Gastrocnemius medialis (tissue), 4 donors: ENCODE data around the gene FGF22. TPM values are rescaled to one million over a fixed set of nuclear protein-coding genes. Genes with fewer than 3 reads are reported as not detected.
"Not testable (repeated sequence)": the region's sequence is repeated elsewhere in the genome, so short reads cannot be mapped to it uniquely, and the experiment has no call there.

Experiments
- ATAC-seq, 2 donors: fragments of 150-250 bp; one replicate each; pipeline ENCODE4 v1.9.1; 2016
- DNase-seq, 2 donors: peaks; one replicate each; pipeline ENCODE4 v3.0.0-alpha.2; 2019
- H3K27ac ChIP-seq, 4 donors: fragments of 200-600 bp; sonication (generic); 1 replicate in 1 of 4; 2 replicates in 3 of 4; pipeline ENCODE4 v1.5.1; 2016 to 2018; ENCODE audit warnings: mild to moderate bottlenecking in 2 of 4, moderate library complexity in 1 of 4
- H3K27me3 ChIP-seq, 3 donors: fragments of 200-600 bp; sonication (generic) in 2 of 3; 1 replicate in 1 of 3; 2 replicates in 2 of 3; pipeline versions ENCODE4 v1.5.1 to v1.6.0; 2016 to 2019; ENCODE audit warnings: mild to moderate bottlenecking in 1 of 3, moderate library complexity in 1 of 3
- H3K36me3 ChIP-seq, 2 donors: fragments of 200-600 bp; sonication (generic) in 1 of 2; one replicate each; pipeline ENCODE4 v1.5.1; 2017 to 2018
- H3K4me1 ChIP-seq, 2 donors: fragments of 200-600 bp; sonication (generic) in 1 of 2; one replicate each; pipeline ENCODE4 v1.5.1; 2016 to 2017; ENCODE audit warnings: mild to moderate bottlenecking in 2 of 2
- H3K4me3 ChIP-seq, 4 donors: fragments of 200-600 bp; sonication (generic) in 3 of 4; 1 replicate in 1 of 4; 2 replicates in 3 of 4; pipeline ENCODE4 v1.5.1; 2016 to 2019; ENCODE audit warnings: mild to moderate bottlenecking in 2 of 4
- H3K9me3 ChIP-seq, 3 donors: fragments of 200-600 bp; sonication (generic) in 2 of 3; 1 replicate in 1 of 3; 2 replicates in 2 of 3; pipeline ENCODE4 v1.5.1; 2016 to 2019
- CTCF ChIP-seq, 5 experiments: fragments of 450-650 bp in 3 of 5; fragments of 200-600 bp in 2 of 5; sonication (generic) in 2 of 5; IDR thresholded peaks in 4 of 5; conservative IDR thresholded peaks in 1 of 5; 1 replicate in 4 of 5; 2 replicates in 1 of 5; pipeline ENCODE4 v1.5.1; 2016 to 2019; ENCODE audit warnings: antibody characterized with exemption in 5 of 5, mild to moderate bottlenecking in 3 of 5, moderate library complexity in 3 of 5
- POLR2A ChIP-seq, 2 donors: fragments of 450-650 bp; IDR thresholded peaks; one replicate each; pipeline ENCODE4 v1.6.1; 2017; ENCODE audit warnings: antibody characterized with exemption in 2 of 2, mild to moderate bottlenecking in 2 of 2, moderate library complexity in 2 of 2
- in situ Hi-C, 4 donors: fragments of 200-750 bp; cut with MboI; loops; one replicate each; pipeline versions ENCODE4 v1.15.0 to v1.8.0; 2017; ENCODE audit warnings: low sequenced_read_pairs in 4 of 4
- intact Hi-C: fragments of 100-400 bp; cut with DNase I; formaldehyde crosslinking; loops from one replicate; pipeline ENCODE4 v1.15.1; 2023; ENCODE audit warnings: low total_unique reads
- total RNA-seq, 4 donors: library from RNA; depleted of rRNA; stranded (reverse); fragments of >200 nt; gene quantifications; one replicate each; pipeline versions ENCODE4 v1.1.0 to v1.2.3, GENCODE V29; 2016

The FGF22 gene
- total RNA-seq, 4 donors from 2014 or later, result not detected

- TF ChIP-seq CTCF (IDR thresholded peaks at IDR 0.05 in 4 of 5, conservative IDR thresholded peaks at IDR 0.05 in 1 of 5) (no peak), POLR2A (IDR thresholded peaks at IDR 0.05) (no peak)
- no peaks in the 10 kb centered on the region for H3K36me3 ChIP-seq
- ATAC-seq, result peak; percentile 6 to 32
These were observed 24.0 kb downstream of the FGF22 start for GRCh38 chr19:663682-664117.

GRCh38 chr19:664913-665443 lies 25.3 kb downstream of the FGF22 start:
- in situ Hi-C loops, result loop anchor here in 3 of 4 donors (5.0 to 10.0 kb wide), 2 partner anchors 67 to 70 kb away; no protein-coding TSS in a partner anchor
- Histone ChIP-seq H3K9me3 (no peaks in the 10 kb centered on the region), H3K27me3 (no peaks in the 10 kb centered on the region), H3K27ac (peak overlapping the region in 1 of 4 donors; percentile 21), H3K4me1 (peaks cover 28 to 40% of the 10 kb centered on the region in 2 donors), H3K4me3 (peak overlapping the region; percentile 12 to 43 (median 37)), H3K36me3 (no peaks in the 10 kb centered on the region)
- intact Hi-C loops, result loop anchor here (1.0 to 10.0 kb wide), 3 partner anchors 69 to 260 kb away; partner anchors contain the start of genes ARID3A and PTBP1
- DNase-seq (peak; percentile 40 to 60), ATAC-seq (peak in 1 of 2 donors; percentile 26)
- TF ChIP-seq POLR2A (IDR thresholded peaks at IDR 0.05), result no peak
- peak; percentile 84 to 97 (median 91) for TF ChIP-seq CTCF (IDR thresholded peaks at IDR 0.05 in 4 of 5, conservative IDR thresholded peaks at IDR 0.05 in 1 of 5)

More at GRCh38 chr19:663682-664117, 24.0 kb downstream of the FGF22 start:
- intact Hi-C loops, result loop anchor here (1.0 to 10.0 kb wide), 5 partner anchors 17 to 261 kb away; partner anchors contain the start of genes ARID3A, BSG, POLRMT and PTBP1
- Histone ChIP-seq H3K4me1 (peaks cover 28 to 53% of the 10 kb centered on the region in 2 donors), H3K27me3 (no peaks in the 10 kb centered on the region), H3K9me3 (no peaks in the 10 kb centered on the region), H3K27ac (peak overlapping the region; percentile 93 to 100 (median 96)), H3K4me3 (peak overlapping the region; percentile 63 to 93 (median 84))
- in situ Hi-C loops, result loop anchor here in 1 of 4 donors (10.0 kb wide), 1 partner anchor 71 kb away; no protein-coding TSS in a partner anchor
- no peak for DNase-seq

GRCh38 chr19:666985-667573 lies 27.4 kb downstream of the FGF22 start:
- not testable (repeated sequence) for ATAC-seq, H3K36me3 ChIP-seq, H3K4me3 ChIP-seq, H3K9me3 ChIP-seq, H3K27me3 ChIP-seq, DNase-seq, H3K27ac ChIP-seq
- in situ Hi-C loops, result loop anchor here in 3 of 4 donors (5.0 to 10.0 kb wide), 2 partner anchors 65 to 68 kb away; no protein-coding TSS in a partner anchor
- intact Hi-C loops, result loop anchor here (10.0 kb wide), 1 partner anchor 258 kb away; the partner anchor contains the start of gene ARID3A
- peaks cover 8 to 19% of the 10 kb centered on the region in 2 donors for H3K4me1 ChIP-seq

- not testable (repeated sequence) for H3K36me3 ChIP-seq, DNase-seq, ATAC-seq, H3K4me3 ChIP-seq, H3K27me3 ChIP-seq, H3K9me3 ChIP-seq, H3K27ac ChIP-seq
- in situ Hi-C loops, result loop anchor here in 3 of 4 donors (5.0 to 10.0 kb wide), 2 partner anchors 63 to 66 kb away; no protein-coding TSS in a partner anchor
- H3K4me1 ChIP-seq, result peaks cover 3 to 14% of the 10 kb centered on the region in 2 donors
- intact Hi-C loops, result loop anchor here (10.0 kb wide), 1 partner anchor 256 kb away; the partner anchor contains the start of gene ARID3A
These were observed 29.2 kb downstream of the FGF22 start for GRCh38 chr19:668675-669434.

GRCh38 chr19:670609-671075 lies 31.0 kb downstream of the FGF22 start:
- intact Hi-C loops, result no loop called here
- H3K9me3 ChIP-seq, result no peaks in the 10 kb centered on the region
- TF ChIP-seq CTCF (IDR thresholded peaks at IDR 0.05 in 4 of 5, conservative IDR thresholded peaks at IDR 0.05 in 1 of 5) (no peak), POLR2A (IDR thresholded peaks at IDR 0.05) (no peak)
- no peak for ATAC-seq
- H3K27ac ChIP-seq, result no peak overlapping the region
- DNase-seq, result no peak
- in situ Hi-C loops, result no loop called here
- peaks cover 0 to 3% of the 10 kb centered on the region in 2 donors for H3K4me1 ChIP-seq
- no peaks in the 10 kb centered on the region for H3K36me3 ChIP-seq
- peaks cover under 1 to 12% (median 8%) of the 10 kb centered on the region in 3 donors for H3K27me3 ChIP-seq
- H3K4me3 ChIP-seq, result no peak overlapping the region
